GM12878 (cell line): ENCODE data around the gene HRC. TPM values are rescaled to one million over a fixed set of nuclear protein-coding genes. Genes with fewer than 3 reads are reported as not detected.

ENCODE experiments used
- ATAC-seq: fragments of 200-7000 bp; cut with Tn5 transposase; 3 replicates; pipeline ENCODE4 v1.9.1; 2020; ENCODE audit warnings: mild to moderate bottlenecking, moderate library complexity
- BruUV-seq: library from RNA; stranded (reverse); fragments of 400-500 nt; replicated peaks from 2 replicates; lab custom pipeline; 2021; lab: Mats Ljungman, UMichigan
- CTCF ChIA-PET: fragments of 300-600 bp; sonication (Branson Sonifier 250); formaldehyde crosslinking; extraction: SDS; loops from one replicate; lab custom pipeline; 2021; ENCODE audit warnings: inconsistent platforms; lab: Yijun Ruan, JAX
- POLR2A ChIA-PET: fragments of 350-600 bp; formaldehyde crosslinking; extraction: SDS; loops from one replicate; lab custom pipeline; 2021; ENCODE audit warnings: inconsistent platforms; lab: Charles Lee
- RAD21 ChIA-PET: fragments of 300-600 bp; sonication (Branson Sonifier 250); formaldehyde crosslinking; loops from one replicate; lab custom pipeline; 2023; ENCODE audit warnings: antibody characterized with exemption; ENCODE audit not compliant: unreplicated experiment; lab: Charles Lee
- SMC1A ChIA-PET: fragments of 300-600 bp; sonication (Branson Sonifier 250); formaldehyde crosslinking; loops from one replicate; lab custom pipeline; 2023; ENCODE audit not compliant: unreplicated experiment, uncharacterized antibody; lab: Charles Lee
- DNase-seq: peaks from one replicate; pipeline ENCODE4 v3.0.0-alpha.2; 2011; ENCODE audit warnings: low read depth, low spot score
- FAIRE-seq: peaks from 3 replicates; lab custom pipeline; 2011; peaks lifted over from hg19 to GRCh38; lab: Jason Lieb, UNC
- H2AFZ ChIP-seq: 2 replicates; pipeline ENCODE4 v1.6.0; 2011; ENCODE audit warnings: low read depth, low read length, control low read depth; ENCODE audit not compliant: control insufficient read depth
- H3K27ac ChIP-seq: 2 replicates; pipeline ENCODE4 v1.5.1; 2011; ENCODE audit warnings: control low read depth; ENCODE audit not compliant: control insufficient read depth, insufficient read depth
- H3K27me3 ChIP-seq, 2 experiments: replicated peaks in 1 of 2; 2 replicates each; pipeline versions ENCODE4 v1.6.0 to v1.6.1; 2011; ENCODE audit warnings: low read length in 1 of 2; ENCODE audit not compliant: control insufficient read depth in 2 of 2, insufficient read depth in 2 of 2
- H3K36me3 ChIP-seq, 2 experiments: 2 replicates each; pipeline ENCODE4 v1.5.1; 2011; ENCODE audit warnings: low read length in 1 of 2; ENCODE audit not compliant: control insufficient read depth in 2 of 2, insufficient read depth in 2 of 2
- H3K4me1 ChIP-seq: 2 replicates; pipeline ENCODE4 v1.6.1; 2011; ENCODE audit warnings: mild to moderate bottlenecking, low read length, moderate library complexity, mixed read lengths; ENCODE audit not compliant: control insufficient read depth, insufficient read depth
- H3K4me2 ChIP-seq: 2 replicates; pipeline ENCODE4 v1.6.0; 2011; ENCODE audit warnings: control low read depth; ENCODE audit not compliant: control insufficient read depth, insufficient read depth
- H3K4me3 ChIP-seq: fragments of 200-600 bp; sonication (generic); 2 replicates; pipeline ENCODE4 v1.5.1; 2016
- H3K79me2 ChIP-seq: 2 replicates; pipeline ENCODE4 v1.6.0; 2011; ENCODE audit warnings: low read length; ENCODE audit not compliant: control insufficient read depth, insufficient read depth
- H3K9ac ChIP-seq: 2 replicates; pipeline ENCODE4 v1.8.0; 2011; ENCODE audit warnings: low read length, control low read depth, mixed read lengths; ENCODE audit not compliant: control insufficient read depth, insufficient read depth
- H3K9me3 ChIP-seq: replicated peaks from 3 replicates; pipeline ENCODE4 v1.5.1; 2011; ENCODE audit warnings: mild to moderate bottlenecking, low read length; ENCODE audit not compliant: control insufficient read depth, insufficient read depth
- H4K20me1 ChIP-seq: 2 replicates; pipeline ENCODE4 v1.6.0; 2011; ENCODE audit not compliant: control insufficient read depth, insufficient read depth
- CREM ChIP-seq: IDR thresholded peaks from 2 replicates; pipeline ENCODE4 v1.6.1; 2014; ENCODE audit warnings: antibody characterized with exemption, low read depth
- EGR1 ChIP-seq, 2 experiments: IDR thresholded peaks; 1 replicate in 1 of 2; 2 replicates in 1 of 2; pipeline ENCODE4 v1.6.1; 2011 to 2012; ENCODE audit warnings: low read depth in 2 of 2, low read length in 2 of 2, borderline replicate concordance in 1 of 2, mild to moderate bottlenecking in 1 of 2, moderate library complexity in 1 of 2
- EZH2 ChIP-seq: IDR thresholded peaks from 2 replicates; pipeline ENCODE4 v1.6.1; 2012; ENCODE audit warnings: low read depth, mild to moderate bottlenecking, control low read depth, inconsistent platforms, low read length, borderline replicate concordance; ENCODE audit not compliant: control insufficient read depth
- HCFC1 ChIP-seq: fragments of 150-350 bp; IDR thresholded peaks from 2 replicates; pipeline ENCODE4 v1.6.1; 2014; ENCODE audit warnings: low read length
- LARP7 ChIP-seq: fragments of 450-650 bp; IDR thresholded peaks from 2 replicates; pipeline ENCODE4 v1.6.1; 2017; ENCODE audit warnings: mild to moderate bottlenecking
- NFYA ChIP-seq: IDR thresholded peaks from 2 replicates; pipeline ENCODE4 v1.6.1; 2011; ENCODE audit warnings: low read depth, mild to moderate bottlenecking, low read length, improper control_type of control experiment, borderline replicate concordance
- PAX5 ChIP-seq: IDR thresholded peaks from 2 replicates; pipeline ENCODE4 v1.6.1; 2011; ENCODE audit warnings: low read depth, low read length, borderline replicate concordance
- RBBP5 ChIP-seq: fragments of 200-600 bp; sonication (generic); conservative IDR thresholded peaks from 2 replicates; pipeline ENCODE4 v1.6.1; 2016
- RFX5 ChIP-seq: IDR thresholded peaks from 2 replicates; pipeline ENCODE4 v1.6.1; 2011; ENCODE audit warnings: low read depth, low read length, improper control_type of control experiment
- SIX5 ChIP-seq: IDR thresholded peaks from 2 replicates; pipeline ENCODE4 v1.6.1; 2011; ENCODE audit warnings: mild to moderate bottlenecking, low read depth, low read length, moderate library complexity; ENCODE audit not compliant: severe bottlenecking
- SMARCA5 ChIP-seq: fragments of 450-650 bp; IDR thresholded peaks from 2 replicates; pipeline ENCODE4 v1.6.1; 2017; ENCODE audit warnings: mild to moderate bottlenecking
- ZNF24 ChIP-seq: fragments of 450-650 bp; IDR thresholded peaks from 2 replicates; pipeline ENCODE4 v1.6.1; 2017; ENCODE audit warnings: antibody characterized with exemption, mild to moderate bottlenecking
- WGBS: methylation state at CpG from one replicate; pipeline ENCODE4 v1.1.6; 2016; ENCODE audit warnings: low lambda C conversion rate; ENCODE audit not compliant: insufficient replicate concordance, insufficient coverage; ENCODE audit errors: missing lambda C conversion rate; 5-methylcytosine and 5-hydroxymethylcytosine counted together
- in situ Hi-C: fragments of 300-500 bp; cut with MboI; formaldehyde crosslinking; loops from 9 replicates; pipeline ENCODE4 v1.14.3; 2018; ENCODE audit warnings: mixed read lengths
- intact Hi-C: fragments of 100-400 bp; cut with micrococcal nuclease; formaldehyde crosslinking; loops from one replicate; pipeline ENCODE4 v1.14.2; 2022; ENCODE audit not compliant: unreplicated experiment
- polyA plus RNA-seq, 11 experiments: library from polyadenylated mRNA; depleted of rRNA in 4 of 11; unstranded in 6 of 11; stranded (reverse) in 5 of 11; fragments of >200 nt; fragmentation: Nextera tagmentation in 4 of 11; fragmentation: Illumina TruSeq in 1 of 11; extraction: Ambion mirVana in 4 of 11; extraction: Trizol in 1 of 11; gene quantifications; 1 replicate in 1 of 11; 2 replicates in 10 of 11; pipeline versions ENCODE4 v1.2.1 to v1.2.3, GENCODE V29; 2011 to 2016; ENCODE audit warnings: inconsistent platforms in 2 of 11, missing spikeins in 2 of 11, low read depth in 1 of 11
- total RNA-seq, 4 experiments: library from RNA; depleted of rRNA in 3 of 4; stranded (reverse); fragments of >200 nt in 3 of 4; fragmentation: Illumina TruSeq in 1 of 4; extraction: Trizol in 1 of 4; gene quantifications; 2 replicates each; pipeline versions ENCODE4 v1.2.1 to v1.2.3, GENCODE V29; 2013 to 2021
- TF ChIP-seq, protein P1 (sequence below): fragments of 450-650 bp; IDR thresholded peaks from 2 replicates; pipeline ENCODE4 v1.6.1; 2017; ENCODE audit warnings: mild to moderate bottlenecking, moderate library complexity
- TF ChIP-seq, protein P2 (sequence below): fragments of 450-650 bp; formaldehyde crosslinking; IDR thresholded peaks from 2 replicates; pipeline ENCODE4 v1.4.0; 2022; ENCODE audit warnings: mild to moderate bottlenecking, moderate library complexity

Gene HRC
- total and polyA plus RNA-seq, 10 of the 15 experiments (the other 5 are each of a cell fraction or from before 2014, with no cell fraction given): 0.10 TPM; not detected in 9

DNA sequence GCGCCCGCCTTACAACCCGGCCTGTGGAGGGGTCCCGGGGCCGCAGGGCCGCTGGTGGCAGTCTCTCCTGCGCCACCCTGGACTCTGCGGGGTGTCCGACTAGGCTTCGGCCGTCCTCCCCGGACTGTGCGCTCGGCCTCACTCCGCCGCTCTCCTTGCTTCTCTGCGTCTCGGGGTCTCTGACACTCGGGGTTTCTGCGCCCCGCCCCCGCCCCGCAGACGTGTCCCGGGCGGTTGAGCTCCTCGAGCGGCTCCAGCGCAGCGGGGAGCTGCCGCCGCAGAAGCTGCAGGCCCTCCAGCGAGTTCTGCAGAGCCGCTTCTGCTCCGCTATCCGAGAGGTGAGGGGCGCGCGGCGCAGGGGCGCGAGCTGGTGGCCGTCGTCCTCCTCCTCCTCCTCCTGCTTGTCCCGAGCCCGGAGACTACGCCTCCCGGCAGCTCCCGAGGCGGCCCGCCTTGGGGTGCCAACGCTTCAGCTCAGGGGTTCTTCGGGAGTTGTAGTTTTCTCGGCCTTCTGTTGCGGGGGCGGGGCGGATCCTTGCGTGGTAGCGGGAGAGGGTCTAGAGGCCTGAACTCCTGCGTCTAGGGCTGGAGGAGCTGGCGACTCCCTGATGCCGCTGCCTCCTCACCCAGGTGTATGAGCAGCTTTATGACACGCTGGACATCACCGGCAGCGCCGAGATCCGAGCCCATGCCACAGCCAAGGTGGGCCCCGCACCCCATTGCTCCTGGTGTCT, 40.4 kb downstream of the HRC start:
- CTCF ChIA-PET: interaction anchor here (0.6 to 2.4 kb wide), 12 partner anchors 9 to 121 kb away, joined by 3 to 37 read pairs (median 6); partner anchors contain the start of genes GYS1 and RUVBL2
- FAIRE-seq: no peak
- Histone ChIP-seq H2AFZ (peak overlapping the region; percentile 77), H3K4me2 (peak overlapping the region; percentile 85), H3K27ac (no peak overlapping the region), H3K9ac (peak overlapping the region; percentile 16; the same call in 1 of the 2 replicates), H4K20me1 (no peaks in the 10 kb centered on the region), H3K79me2 (no peaks in the 10 kb centered on the region), H3K4me1 (peaks cover 12% of the 10 kb centered on the region), H3K9me3 (no peaks in the 10 kb centered on the region), H3K27me3 (peaks cover 0 to 2% of the 10 kb centered on the region in 2 experiments; a peak in 2 of 4 replicates), H3K36me3 (no peaks in the 10 kb centered on the region), H3K4me3 (peak overlapping the region; percentile 75; the same call in 1 of the 2 replicates)
- WGBS: 22% methylated on average over 44 of the region's 68 CpGs
- RAD21 ChIA-PET: interaction anchor here (1.2 to 1.8 kb wide), 2 partner anchors 13 to 84 kb away, joined by 5 to 7 read pairs; no protein-coding TSS in a partner anchor
- no TSS peak for BruUV-seq
- intact Hi-C loops (no loop called here), in situ Hi-C loops (no loop called here)
- SMC1A ChIA-PET: interaction anchor here (0.9 to 1.4 kb wide), 2 partner anchors 17 to 84 kb away, joined by 3 to 5 read pairs; no protein-coding TSS in a partner anchor
- POLR2A ChIA-PET: interaction anchor here (1.4 kb wide), 1 partner anchor 12 kb away, joined by 6 read pairs; no protein-coding TSS in a partner anchor
- no peak for ATAC-seq
- DNase-seq: no peak
- no peak for TF ChIP-seq RFX5
- TF ChIP-seq EGR1 (IDR thresholded peaks at IDR 0.05; ENCODE audit: borderline replicate concordance in 1 of 2, low read depth in 2 of 2, low read length in 2 of 2): peak in 1 of 2 experiments; percentile 57; a peak in 1 of 3 replicates
- peak; percentile 70 for TF ChIP-seq HCFC1
- TF ChIP-seq, protein P1, sequence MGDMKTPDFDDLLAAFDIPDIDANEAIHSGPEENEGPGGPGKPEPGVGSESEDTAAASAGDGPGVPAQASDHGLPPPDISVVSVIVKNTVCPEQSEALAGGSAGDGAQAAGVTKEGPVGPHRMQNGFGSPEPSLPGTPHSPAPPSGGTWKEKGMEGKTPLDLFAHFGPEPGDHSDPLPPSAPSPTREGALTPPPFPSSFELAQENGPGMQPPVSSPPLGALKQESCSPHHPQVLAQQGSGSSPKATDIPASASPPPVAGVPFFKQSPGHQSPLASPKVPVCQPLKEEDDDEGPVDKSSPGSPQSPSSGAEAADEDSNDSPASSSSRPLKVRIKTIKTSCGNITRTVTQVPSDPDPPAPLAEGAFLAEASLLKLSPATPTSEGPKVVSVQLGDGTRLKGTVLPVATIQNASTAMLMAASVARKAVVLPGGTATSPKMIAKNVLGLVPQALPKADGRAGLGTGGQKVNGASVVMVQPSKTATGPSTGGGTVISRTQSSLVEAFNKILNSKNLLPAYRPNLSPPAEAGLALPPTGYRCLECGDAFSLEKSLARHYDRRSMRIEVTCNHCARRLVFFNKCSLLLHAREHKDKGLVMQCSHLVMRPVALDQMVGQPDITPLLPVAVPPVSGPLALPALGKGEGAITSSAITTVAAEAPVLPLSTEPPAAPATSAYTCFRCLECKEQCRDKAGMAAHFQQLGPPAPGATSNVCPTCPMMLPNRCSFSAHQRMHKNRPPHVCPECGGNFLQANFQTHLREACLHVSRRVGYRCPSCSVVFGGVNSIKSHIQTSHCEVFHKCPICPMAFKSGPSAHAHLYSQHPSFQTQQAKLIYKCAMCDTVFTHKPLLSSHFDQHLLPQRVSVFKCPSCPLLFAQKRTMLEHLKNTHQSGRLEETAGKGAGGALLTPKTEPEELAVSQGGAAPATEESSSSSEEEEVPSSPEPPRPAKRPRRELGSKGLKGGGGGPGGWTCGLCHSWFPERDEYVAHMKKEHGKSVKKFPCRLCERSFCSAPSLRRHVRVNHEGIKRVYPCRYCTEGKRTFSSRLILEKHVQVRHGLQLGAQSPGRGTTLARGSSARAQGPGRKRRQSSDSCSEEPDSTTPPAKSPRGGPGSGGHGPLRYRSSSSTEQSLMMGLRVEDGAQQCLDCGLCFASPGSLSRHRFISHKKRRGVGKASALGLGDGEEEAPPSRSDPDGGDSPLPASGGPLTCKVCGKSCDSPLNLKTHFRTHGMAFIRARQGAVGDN: 0 out of 2 replicates have a peak, but pooled peaks have one; percentile 1
- TF ChIP-seq, protein P2, sequence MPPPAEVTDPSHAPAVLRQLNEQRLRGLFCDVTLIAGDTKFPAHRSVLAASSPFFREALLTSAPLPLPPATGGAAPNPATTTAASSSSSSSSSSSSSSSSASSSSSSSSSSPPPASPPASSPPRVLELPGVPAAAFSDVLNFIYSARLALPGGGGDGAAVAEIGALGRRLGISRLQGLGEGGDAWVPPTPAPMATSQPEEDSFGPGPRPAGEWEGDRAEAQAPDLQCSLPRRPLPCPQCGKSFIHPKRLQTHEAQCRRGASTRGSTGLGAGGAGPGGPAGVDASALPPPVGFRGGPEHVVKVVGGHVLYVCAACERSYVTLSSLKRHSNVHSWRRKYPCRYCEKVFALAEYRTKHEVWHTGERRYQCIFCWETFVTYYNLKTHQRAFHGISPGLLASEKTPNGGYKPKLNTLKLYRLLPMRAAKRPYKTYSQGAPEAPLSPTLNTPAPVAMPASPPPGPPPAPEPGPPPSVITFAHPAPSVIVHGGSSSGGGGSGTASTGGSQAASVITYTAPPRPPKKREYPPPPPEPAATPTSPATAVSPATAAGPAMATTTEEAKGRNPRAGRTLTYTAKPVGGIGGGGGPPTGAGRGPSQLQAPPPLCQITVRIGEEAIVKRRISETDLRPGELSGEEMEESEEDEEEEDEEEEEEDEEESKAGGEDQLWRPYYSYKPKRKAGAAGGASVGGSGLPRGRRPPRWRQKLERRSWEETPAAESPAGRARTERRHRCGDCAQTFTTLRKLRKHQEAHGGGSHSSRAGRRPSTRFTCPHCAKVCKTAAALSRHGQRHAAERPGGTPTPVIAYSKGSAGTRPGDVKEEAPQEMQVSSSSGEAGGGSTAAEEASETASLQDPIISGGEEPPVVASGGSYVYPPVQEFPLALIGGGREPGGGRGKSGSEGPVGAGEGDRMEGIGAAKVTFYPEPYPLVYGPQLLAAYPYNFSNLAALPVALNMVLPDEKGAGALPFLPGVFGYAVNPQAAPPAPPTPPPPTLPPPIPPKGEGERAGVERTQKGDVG (CRISPR knock-in tag): no peak
- 0 out of 2 replicates have a peak, but pooled peaks have one; percentile 19 for TF ChIP-seq CREM
- TF ChIP-seq ZNF24: no peak
- TF ChIP-seq SIX5: peak; percentile 71
- TF ChIP-seq EZH2: no peak
- TF ChIP-seq RBBP5: no peak
- TF ChIP-seq NFYA: no peak
- 0 out of 2 replicates have a peak, but pooled peaks have one; percentile 1 for TF ChIP-seq LARP7
- no peak for TF ChIP-seq PAX5
- no peak for TF ChIP-seq SMARCA5
